ENCODE measurements around the gene APP.
"Not testable (repeated sequence)": the region's sequence is repeated elsewhere in the genome, so short reads cannot be mapped to it uniquely, and the experiment has no call there.

Gene APP

DNA sequence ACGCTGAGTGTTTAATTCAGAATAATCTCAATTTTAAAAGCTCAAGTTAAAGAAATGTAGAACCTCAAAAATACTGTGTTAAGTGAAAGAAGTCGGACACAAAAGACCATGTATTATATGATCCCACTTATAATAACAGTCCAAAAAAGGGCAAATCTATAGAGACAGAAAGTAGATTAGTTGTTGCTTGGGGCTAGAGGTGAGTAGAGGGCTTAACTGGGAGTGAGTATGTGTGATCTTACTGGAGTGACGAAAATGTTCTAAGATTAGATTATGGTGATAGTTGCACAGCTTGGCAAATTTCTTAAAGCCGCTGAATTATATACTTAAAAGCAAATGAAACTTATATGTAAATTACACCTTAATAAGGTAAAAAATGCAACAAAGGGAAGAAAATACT lies 150.5 kb downstream of the APP start:
- no peak for DNase-seq (ENCODE audit: low spot score)

DNA sequence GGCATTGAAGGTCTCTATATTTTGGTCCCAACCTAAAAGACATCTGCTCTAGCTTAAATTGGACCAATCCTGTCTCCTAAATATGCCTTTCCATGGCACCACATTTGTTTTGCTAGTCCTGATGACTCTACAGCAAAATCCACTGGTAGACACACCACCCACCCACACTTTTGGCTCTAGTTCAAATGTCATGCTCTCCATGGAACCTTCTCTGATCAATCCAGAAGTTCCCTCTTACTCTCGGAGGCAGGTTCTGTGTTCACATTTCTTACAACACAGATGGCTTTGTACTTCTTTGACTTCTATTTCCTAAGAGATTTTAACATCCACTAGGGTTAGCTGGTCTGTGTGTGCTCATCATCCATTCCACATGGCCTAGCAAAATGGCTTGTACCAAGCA lies 151.3 kb downstream of the APP start:
- DNase-seq (ENCODE audit: low spot score): no peak

DNA sequence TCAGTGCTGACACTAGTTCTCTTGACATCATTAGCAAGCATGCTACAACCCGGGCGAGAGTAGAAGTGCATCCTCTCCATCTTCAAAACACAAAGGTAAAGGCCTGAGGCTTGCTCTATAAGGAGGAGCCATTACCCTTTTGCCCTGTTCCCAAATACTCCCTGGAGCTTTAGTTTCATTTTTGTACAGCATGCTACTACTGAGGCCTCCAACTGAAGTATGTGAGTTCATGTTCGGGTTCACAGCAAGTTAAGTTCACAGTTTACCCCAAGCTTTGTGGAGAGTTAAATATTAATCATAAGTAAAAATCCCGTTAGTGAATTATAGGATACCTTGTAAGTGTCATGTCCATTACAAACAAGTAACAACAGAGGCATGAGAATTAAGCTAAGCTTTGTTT lies 156.6 kb downstream of the APP start:
- no peak for DNase-seq (ENCODE audit: low spot score)

DNA sequence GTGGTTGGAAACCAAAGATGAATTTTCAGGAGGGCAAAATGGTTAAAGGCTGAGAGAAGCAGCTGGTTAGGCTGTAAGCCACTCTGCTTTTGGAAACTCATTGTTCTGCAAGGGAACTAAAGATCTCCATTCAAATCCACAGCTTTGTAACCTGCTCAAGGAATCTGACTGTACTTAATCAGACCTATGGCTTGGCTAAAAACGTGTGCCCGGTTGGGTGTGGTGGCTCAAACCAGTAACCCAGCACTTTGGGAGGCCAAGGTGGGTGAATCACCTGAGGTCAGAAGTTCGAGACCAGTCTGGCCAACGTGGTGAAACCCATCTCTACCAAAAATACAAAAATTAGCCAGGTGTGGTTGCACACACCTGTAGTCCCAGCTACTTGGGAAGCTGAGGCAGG lies 158.1 kb downstream of the APP start:
- not testable (repeated sequence) for DNase-seq (ENCODE audit: low spot score)

DNA sequence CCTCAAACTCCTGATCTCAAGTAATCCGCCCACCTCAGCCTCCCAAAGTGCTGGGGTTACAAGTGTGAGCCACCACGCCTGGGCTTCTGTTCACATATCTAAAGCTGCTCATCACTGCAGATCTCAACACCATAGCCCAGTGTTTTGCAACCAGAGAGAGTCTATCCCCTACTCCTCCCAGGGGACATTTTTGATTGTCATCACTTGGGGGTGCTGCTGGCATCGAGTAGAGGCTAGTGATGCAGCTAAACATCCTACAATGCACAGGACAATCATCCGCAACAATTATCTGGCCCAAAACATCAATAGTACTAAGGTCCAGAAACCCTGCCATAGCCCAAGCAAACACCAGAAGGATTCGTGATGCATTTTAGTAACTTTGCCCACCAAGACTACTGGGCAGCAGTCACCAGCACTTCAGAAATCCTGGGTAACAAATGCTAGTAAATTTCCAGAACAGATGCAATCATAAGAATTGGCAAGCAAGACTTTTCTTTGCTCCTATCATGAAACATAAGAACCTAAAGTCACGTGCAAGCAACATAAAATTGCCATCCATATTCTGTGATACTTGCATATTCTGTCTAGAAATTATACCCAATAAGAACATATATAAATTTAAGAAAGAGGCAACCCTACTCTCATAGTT lies 159.2 kb downstream of the APP start:
- no peak for DNase-seq (ENCODE audit: low spot score)

DNA sequence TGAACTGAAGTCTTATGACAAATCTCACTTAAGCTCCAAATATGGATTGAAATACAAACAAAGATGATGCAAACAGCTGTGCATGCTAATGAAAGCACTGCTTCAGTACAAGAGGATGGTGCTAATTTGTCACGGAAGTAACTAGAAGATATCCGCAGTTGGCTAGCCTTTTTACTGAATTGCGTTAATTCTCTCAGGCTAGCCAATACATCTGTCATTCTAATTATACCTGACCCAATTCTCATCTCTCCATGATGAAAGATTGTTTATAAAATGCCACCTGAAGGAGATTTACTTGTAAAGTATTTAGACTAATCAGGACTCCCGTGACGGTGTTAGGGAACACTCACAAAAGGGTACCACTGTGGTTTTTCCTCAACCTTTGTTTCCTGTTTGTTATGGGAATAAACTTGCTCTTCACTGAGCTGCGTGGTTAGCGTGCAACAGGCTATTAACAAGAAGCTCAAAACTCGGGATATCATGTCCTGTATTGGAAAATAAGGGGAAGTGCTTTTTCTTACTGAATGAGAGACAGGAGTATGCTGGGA lies 162.5 kb downstream of the APP start:
- DNase-seq (ENCODE audit: low spot score): no peak

DNA sequence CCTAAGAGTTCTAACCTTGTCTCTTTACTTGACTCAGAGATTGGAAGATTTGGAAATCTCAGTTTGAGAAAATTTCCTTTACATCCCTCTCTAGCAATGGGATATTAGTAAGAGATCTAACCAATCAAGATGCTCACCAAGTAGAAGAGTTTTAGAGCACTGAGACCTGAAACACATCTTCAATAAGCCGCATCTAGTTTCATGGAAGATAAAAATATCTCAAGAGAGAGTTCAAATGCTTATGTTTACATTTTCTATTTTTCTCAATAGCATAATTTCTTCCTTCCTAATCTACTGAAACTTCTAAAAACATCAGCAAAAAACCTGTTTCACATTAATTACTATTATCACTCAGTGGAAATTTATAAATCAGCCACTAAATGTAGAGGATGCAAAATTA lies 165.1 kb downstream of the APP start:
- no peak for DNase-seq (ENCODE audit: low spot score)

DNA sequence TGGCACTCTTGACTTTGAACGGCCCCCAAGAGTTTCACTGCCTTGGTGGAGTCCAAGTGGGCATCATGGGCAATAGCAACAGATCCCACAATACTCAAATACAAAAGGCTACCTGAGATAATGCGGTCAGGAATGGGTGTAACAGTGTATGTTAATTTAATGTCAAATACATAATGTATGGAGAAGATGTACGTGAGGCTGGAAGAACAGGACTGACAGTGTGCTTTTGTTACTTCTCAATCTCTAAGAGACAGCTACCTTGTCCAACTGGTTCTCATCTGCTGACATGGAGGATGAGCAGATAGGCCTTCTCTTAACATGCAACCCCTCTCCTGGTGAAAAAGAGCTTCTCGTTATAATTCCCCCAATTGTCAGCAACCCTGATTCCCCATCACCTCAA lies 167.2 kb downstream of the APP start:
- DNase-seq (ENCODE audit: low spot score): no peak

DNA sequence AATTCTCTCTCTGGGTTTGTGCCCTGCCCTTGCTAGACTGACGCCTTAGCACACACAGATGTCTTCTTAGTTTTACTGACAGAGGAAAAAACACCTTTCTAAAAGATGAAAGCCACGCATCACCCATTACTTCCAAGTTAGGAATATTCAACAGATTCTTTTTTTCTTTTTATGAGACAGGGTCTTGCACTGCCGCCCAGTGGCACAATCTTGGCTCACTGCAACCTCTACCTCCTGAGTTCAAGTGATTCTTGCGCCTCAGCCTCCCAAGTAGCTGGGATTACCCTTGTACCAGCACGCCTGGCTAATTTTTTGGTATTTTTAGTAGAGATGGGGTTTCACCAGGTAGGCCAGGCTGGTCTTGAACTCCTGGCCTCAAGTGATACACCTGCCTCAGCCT lies 169.2 kb downstream of the APP start:
- DNase-seq (ENCODE audit: low spot score): no peak

DNA sequence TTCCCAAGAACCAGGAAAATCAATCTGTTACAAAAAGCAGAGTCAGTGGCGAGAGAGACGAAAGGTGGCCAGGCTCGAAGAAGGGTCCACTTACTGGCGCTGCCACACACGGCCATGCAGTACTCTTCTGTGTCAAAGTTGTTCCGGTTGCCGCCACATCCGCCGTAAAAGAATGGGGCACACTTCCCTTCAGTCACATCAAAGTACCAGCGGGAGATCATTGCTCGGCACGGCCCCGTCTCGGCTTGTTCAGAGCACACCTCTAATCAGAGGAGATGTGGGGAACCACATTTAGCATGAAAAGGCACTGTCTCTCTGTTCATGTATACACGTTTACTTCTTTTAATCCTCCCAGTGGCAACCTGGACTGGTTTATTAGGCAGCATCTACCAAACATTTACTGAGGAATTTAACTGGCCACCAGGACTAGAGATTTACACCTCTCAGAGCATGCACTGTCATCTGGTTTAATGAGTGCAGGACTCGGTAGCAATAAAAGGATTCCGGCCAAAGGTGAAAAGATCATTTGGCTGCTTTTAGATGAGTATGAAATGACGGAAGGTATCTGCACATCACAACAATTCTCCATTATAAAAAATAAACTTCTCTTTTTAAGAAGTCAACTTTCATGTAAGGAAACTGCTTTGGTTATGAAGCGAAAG lies 170.5 kb downstream of the APP start:
- DNase-seq (ENCODE audit: low spot score): no peak

DNA sequence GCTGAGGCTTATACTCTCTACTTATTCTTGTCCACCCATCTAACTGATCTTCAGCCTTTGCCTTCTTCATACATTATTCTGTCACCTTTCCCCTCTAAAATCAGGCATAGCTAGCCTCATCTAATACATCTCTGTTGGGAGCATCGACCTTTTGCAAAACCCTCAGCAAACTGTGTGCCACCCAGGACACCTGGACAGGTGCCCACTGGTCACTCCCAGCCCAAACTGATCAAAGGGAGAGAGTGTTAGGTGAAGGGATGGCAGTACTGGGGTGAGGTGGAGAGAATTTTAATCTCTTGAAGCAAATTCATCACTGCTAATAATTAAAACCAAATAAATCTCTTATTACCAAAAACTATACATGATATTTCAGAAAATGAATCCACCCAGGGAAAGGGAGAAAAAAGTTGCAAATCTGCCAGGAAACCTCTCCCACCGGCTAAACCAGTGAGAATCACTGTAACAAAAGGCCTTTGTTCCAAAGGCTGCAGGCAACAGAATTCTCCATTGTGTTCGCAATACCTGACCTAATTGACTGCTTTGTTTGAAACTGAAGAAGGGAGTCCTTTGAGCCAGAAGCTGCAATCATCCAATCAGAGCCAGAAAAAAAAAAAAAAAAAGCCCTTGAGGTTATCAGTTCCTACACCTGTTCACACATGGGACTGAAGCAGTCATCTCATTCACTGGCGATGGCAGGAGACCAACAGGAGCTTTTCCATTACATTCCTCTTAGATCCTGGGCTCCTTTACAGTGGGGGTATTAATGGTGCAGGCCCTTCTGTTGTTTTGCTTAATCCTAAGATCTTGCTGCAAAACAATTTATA lies 172.6 kb downstream of the APP start:
- DNase-seq (ENCODE audit: low spot score): no peak

DNA sequence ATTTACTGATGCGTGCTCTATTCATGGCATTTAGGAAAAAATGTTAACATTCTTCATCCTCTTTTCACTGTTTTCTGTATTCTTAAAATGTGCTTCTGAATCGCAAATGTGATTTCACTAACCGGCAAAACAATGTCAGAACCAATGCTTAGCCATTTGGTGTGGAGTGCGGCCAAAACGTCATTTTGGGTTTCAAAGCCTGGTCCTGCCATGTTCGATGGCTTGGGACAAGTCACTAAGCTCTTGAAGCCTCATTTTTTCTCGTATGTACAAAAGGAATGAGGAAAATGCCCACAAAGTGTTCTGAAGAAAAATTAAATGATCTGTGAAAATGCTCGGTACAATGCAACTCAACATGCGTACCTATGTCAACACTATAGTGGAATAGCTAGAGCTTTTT lies 175.3 kb downstream of the APP start:
- no peak for DNase-seq (ENCODE audit: low spot score)

DNA sequence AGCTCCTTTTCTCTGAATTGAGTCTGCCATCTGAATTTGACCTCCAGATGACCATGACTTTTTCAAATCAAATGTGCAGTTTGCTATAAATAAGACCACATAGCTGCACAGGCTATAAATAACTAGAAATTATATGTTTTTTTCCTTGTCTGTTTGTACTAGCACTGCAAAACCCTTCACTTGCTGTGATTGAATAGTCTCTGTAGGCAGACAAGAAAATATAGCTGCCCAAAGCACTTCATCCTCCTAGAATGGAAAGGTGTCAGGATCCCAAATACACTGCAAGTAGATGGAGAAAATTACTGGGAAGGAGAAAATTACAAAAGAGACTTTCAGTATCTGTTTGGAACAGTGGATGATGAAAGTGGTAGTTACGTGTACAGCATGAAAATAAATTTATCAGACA lies 175.8 kb downstream of the APP start:
- no peak for DNase-seq (ENCODE audit: low spot score)

DNA sequence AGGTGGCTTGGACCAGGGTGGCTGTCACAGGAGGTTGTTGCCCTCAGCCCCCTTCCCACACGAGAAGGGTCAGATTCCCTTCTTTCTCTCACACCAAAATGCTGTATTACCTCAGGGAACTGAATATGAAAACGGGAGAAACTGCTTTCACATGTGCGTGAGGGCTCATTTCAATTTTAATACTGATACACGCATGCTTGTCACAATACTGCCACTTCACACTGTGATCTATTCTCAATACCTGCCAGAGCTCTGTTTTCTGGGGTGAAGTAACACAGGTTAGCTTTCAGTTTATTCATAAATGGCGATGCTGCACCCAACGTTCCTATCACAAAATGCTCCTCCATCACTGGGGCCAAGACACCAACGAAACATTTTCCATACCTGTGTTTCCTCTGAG lies 181.8 kb downstream of the APP start:
- DNase-seq (ENCODE audit: low spot score): no peak

DNA sequence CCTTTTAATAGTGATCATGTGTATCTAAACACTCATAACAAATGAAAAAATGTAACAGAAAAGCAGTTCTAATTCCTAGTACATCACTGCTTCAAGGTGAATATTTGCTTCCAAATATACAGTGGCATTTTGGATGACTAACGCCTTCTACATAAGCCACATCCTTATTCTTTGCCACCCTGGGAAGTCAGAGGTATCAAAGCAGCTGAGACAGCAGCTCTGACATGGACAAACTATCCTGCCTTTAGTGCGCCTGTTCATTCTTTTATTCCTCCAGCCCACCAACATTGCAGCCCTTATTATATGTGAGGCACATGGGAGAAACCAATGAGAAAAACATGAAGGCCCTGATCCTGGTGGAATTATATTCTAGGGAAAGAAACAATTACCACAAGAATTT lies 183.0 kb downstream of the APP start:
- no peak for DNase-seq (ENCODE audit: low spot score)

DNA sequence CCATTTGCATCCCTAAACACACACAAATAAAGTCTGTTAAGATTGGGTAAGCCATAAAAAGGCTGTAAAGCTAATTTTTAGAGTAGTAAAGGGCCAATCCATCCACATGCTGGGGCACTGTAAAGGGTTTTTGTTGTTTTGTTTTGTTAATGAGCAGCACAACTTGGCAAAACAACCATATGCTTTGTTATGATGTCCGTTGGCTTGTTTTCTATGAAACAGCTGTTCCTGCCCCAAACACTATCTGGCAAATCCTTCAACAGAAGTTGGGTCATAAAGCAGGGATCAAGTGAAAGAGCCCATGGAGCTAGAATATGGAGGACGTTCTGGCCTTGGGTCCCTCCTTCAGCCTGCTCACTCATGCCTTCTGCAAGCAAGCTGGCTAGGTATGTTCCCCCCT lies 183.6 kb downstream of the APP start:
- no peak for DNase-seq (ENCODE audit: low spot score)

DNA sequence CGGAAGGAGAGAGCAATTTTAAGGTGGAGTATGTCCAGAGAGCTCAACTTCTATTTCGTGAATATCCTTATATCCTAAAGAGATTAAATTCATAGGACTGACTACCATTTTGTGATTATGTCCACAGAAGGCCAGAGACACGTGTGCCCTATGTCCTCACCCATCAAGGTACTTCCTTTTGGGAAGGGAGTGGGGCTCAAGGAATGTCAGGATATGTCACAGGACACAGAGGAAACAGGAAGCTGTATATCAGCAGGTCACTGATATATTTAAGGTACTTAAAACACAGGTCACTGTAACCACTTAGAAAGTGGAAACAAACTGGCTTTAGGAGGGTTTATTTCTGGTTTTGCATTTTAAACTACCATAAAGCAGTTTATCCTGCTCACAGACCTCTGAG lies 184.6 kb downstream of the APP start:
- DNase-seq (ENCODE audit: low spot score): no peak

DNA sequence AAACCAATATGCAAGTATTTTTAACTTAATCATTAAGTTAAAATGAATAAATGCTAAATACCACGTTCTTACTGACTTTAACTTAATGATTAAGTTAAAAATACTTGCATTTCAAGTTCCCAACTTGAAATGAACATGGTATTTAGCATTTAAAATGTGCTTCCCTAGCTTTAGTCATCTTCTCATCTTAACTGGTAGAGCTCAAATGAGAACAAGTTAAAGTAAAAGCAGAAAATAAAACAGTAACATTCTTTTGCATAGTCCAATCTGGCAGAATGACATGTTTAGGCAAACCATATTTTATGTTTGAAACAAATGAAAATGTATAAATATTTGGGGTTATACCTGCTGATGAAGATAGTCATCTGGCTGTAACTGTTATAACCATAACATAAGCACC lies 186.0 kb downstream of the APP start:
- no peak for DNase-seq (ENCODE audit: low spot score)

DNA sequence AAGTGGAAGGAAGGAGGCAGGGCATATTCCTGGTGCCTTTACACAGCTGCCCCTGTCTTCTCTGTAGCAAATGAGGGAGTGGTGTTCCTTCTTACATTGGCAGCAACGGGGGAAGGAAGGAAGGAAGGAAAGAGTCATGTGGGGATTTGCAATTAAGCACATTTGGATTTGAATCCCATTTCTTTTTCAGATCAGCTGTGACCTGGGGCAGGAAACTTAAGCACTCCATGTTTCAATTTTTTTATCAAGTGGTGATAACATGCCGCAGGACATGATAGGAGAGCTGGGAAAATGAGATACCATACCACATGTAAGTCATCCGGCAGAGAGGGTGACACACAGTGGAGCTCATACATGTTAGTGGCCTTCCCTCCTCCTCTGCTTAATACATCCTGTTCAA lies 186.8 kb downstream of the APP start:
- DNase-seq (ENCODE audit: low spot score): no peak

DNA sequence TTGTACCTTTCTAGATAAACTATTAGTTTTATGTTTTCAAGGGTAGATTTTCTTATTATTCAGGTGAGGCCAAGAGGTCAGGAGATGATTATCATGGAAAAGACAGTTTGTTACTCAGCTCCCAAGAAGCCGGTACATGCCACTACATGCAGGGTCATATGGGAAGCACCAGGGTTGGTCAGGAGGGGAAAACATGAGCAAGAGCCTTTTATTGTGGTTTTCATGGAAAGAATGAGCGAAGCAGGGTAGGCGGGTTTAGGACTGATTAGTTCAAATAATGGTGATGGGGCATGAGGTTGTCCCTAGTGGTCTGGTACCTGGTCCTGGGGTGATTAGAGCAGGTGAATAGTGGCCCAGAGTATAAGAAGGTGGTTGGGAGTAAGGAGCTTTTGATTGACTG lies 189.9 kb downstream of the APP start:
- no peak for DNase-seq (ENCODE audit: low spot score)

DNA sequence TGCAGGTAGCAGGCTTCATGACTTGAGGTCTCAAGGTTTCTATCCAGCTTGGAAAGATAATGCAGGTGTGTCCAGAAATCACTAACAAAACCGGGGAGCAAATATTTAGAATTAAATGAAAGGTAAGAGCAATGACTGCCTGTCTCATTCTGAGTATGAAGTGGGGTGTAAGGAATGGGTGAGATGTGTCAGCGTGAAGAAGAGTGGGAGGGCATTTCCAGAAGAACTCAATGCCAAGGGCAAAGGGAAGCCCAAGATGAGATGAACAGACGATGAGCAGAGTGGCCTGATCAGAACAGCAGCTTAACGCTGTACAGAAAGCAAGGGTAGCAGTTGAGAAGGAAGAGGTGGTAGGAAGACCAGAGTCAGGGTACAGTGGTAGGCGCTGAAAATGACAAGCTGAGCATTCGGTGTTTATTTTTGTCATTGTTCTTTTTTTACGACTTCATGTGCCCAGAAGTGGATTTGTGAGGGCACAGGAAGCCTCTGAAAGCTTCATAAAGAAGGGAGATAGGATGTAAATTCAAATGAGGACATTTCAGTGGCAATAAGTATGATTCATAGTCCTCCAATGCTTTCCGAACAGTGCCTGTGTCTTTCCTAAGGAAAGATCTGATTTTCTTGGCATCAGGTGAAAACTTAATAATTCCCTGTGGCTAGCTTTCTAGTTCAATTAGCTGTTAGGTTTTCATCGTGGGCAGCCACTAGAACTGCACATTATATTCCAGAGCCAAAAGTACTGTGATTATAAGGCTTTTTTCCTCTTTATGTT lies 190.5 kb downstream of the APP start:
- DNase-seq (ENCODE audit: low spot score): no peak

DNA sequence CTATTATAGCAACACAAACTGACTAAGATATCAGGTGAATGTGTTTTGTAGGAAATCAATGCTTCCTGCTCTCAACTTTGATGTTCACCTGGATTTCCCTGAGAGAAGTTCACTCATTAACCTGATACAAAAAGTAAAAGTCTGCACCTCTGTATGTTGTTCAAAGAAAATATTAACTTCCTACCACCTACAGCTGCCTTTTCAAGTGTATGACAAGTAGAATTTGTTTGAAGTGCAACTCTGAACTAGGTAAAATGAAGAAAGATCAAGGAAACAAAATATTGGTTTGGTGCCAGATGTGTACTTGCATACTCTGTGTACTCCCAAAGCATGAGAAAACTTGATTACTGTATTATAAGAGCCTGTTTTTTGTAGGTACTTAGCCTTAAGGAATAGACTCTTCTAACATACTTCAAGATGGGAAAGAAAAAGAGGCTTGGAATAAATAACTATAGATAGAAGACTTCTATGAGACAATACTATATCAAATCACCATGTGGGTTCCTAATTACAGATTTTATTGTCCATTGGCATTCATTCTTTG lies 193.4 kb downstream of the APP start:
- no peak for DNase-seq (ENCODE audit: low spot score)
